NCI-H1105 (cell line): ENCODE results near the gene RBM33.
"Not testable (repeated sequence)": the region's sequence is repeated elsewhere in the genome, so short reads cannot be mapped to it uniquely, and the experiment has no call there.

Source experiments
- DNase-seq: peaks from one replicate; lab custom pipeline; 2025; lab: John Stamatoyannopoulos, UW

The RBM33 gene

DNA sequence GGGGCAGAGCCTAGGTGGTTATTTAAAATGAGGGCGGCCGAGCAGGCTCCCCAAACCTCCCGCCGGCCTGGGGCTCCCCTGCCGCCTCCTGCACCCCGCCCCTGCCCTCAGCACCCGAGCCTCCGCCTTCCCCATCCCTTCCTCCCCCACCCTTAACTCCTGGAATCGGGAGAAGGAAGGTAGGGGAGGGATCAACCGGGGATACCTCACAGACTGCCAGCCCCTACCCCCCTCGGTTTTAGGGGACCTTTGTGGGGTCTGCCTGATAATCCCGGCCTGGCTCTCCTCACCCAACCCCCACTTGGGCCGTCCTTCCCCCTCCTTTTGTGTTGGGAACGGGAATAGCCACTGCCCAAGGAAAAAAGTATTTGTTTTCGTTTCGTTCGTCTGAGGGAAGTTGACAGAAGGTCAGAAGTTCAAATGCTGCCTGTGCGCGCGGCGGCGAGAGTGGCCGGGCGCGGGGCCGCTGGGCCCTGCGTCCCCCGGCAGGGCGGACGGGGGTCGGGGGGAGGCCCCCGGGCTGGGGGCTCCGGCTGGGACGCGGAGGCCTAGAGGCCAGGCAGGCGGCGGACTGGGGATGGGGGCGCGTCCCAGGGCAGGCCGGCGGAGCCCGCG is 165.0 kb downstream of the RBM33 start:
- no peak for DNase-seq

DNA sequence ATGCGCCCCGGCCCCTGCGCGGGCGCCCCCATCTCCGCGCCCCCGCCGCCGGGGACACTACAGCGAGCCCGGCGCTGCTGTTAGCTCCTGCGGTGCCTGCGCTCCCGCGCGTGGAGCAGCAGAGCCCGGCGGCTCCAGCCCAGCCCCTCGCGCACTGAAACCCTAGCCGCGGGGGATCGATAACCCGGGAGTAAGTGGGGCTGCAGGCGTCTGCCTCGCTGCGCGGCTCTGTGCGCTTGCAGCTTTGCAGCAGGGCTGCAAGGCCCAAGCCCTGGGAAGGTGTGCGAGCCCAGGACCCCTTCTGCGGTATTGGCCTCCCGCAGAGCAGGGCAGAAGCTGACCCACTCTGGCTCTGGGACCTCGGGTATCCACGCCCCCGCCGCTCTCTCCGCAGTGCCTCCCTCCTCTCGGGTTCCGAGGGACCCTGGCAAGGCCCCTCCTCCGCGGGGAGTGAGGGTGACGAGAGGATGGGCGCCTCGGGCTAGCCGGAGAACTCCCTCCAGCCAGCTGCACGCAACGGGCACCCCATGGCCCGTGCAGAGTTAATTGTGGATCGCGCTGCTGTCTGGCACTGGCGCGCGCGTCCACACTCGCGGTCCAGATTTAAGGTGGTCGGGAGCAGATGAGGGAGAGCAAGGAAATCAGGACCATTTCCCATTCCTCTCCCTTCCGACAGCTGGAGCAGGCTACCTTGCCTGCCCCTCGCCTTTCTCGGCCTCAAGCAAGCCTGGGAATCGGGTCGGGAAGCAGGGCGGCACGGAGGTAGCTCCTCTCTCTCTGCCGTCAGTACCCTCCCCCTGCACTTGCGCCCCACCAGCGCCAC is 165.7 kb downstream of the RBM33 start:
- no peak for DNase-seq

DNA sequence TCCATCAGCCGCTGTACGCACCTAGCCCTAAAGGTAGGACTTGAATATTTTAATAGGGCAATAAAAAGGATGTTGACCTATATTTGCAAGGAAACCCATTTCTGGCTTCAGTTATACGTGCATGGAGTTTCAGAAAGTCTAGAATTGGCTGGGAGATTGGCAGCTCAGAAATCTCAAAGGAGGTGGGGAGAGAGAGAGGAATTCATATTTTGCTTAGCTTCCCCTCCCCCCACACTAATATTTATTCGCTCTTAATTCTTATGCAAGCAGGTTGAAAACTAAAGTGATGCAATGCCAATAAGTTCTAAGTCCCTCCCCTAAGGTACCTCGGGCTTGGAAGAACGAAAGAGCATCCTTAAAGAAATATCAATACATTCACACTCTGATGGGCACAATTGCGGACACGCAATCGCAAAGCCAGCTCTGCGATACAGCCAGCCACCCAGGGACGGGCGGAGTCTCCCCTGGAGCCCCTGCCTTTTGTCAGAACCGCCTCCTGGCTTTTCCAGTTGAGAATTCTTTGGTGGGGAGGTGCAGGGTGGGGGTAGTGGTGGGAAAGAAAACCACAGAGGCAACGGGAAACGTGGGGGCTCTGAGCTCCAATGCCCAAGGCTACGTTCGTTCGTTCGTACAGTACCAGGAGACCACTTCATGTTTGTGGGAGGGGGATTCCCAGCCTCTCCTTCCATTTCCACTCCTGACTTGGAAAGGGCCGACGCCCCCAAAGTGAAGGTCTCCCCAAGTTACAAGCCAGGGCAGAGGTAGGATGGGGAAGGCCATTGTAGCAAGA is 166.5 kb downstream of the RBM33 start:
- DNase-seq = no peak

DNA sequence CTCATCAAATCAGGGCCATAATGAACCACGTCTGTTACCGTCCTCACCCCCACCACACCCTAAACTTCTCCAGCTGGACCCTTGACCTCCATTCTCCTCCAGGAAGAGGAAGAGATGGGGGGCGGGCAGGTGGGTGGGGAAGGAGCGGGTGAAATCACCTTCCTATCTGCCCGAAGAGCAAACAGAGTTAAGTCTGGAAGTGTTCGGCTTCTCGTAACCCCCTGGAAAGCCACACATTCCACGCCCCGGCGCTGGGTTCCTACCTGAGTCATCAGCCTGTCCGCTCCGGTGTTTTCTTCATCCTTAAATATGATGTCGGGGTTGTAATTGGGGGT is 167.1 kb downstream of the RBM33 start:
- DNase-seq = no peak

DNA sequence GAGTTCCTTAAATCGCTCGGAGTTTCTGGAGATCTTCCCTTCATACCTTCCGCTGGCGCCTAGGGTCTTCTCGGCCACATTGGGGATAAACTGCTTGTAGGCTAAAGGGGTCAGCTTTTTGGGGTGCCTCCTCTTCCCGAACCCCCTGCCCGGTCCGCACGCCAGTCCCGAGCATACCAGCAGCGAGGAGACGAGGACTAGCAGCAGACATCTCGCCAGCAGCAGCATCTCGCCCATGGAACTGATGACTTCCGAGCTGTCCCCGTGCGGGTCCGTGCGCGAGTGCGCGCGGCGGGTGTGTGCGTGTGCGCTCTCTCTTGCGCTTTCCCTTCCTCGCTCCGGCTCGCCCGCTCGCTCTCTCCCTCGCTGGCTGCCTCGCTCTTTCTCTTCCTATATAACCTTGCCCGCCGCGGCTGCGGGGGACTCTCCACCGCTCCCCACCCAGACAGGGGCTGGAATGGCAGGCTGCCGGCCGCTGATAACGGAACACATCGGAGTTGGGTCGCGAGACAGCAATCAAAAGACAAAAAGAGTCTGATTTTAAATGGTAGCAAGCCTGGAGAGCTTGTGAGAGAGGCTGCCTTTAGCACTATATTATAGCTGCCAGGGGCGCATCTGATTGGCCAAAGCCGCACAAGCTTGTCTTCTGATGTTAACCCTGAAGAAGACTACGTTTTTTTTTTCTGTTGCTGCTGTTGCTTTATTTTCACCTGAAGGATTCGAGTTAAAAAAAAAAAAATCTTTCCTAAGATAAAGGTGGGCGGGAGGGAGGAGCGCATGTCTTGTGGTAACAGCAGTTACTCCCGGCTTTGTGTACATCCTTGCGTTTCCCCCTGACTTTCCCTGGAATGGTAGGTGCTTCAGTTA is 167.7 kb downstream of the RBM33 start, which contains the start of gene SHH:
Gene SHH, minus strand, starts transcription at position 569 of the 867 bp plus-strand sequence. Its CDS starts 341 bp downstream, at position 228.
- no peak for DNase-seq

DNA sequence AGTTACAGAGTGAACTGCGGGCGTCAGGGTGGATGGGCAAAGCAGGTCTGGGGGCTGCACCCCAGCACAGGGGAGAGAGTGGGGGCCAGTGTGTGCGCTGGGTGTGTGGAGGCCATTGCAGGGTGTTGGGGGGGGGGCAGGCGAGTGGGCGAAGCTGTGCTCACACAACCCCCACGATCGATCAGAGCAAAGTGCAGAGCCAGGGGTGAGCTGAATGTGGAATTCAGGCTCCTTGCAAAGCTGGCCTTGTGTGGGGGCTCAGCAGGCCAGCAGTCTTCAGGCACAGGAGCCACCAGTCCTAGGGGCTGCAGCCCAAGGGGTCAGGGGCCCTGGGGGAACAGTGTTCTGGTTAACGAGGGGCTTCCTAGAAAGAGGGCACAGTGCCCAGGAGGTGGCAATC is 168.7 kb downstream of the RBM33 start:
- no peak for DNase-seq

DNA sequence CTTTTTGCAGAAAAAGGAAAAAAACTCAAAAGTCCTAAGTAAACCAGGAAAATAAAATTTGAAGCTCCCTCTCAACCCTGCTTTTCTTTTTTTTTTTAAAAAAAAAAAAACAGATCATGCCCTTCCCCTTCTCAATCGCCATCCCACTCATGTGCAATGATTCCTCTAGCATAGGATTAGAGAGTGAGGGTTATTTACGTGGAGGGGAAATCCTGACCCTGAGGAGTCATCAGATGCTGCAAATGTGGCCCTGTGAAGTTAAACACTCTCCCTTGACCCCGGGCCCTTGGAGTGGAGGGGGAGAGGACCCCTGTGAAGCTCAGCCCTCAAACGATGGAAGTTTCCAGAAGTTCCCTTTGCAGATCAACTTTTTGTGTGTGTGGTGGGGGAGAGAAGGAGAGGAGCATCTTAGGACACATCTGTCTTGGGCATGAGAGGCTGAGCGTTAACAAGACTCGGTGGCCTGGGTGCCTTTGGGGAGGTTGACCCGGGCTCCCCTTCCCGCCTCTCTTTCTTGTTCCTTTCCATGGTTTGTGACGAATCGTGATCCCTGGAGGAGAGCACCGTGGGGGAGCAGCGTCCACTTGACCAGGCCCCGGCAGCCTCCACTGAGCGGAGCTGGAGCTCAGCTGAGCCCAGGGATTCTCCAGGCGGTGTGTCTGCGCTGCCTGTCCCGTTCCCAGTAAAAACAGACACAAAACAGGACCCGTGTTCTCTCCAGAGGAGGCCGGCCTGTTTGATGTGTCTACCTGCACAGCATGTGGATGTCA is 169.3 kb downstream of the RBM33 start:
- DNase-seq = no peak

DNA sequence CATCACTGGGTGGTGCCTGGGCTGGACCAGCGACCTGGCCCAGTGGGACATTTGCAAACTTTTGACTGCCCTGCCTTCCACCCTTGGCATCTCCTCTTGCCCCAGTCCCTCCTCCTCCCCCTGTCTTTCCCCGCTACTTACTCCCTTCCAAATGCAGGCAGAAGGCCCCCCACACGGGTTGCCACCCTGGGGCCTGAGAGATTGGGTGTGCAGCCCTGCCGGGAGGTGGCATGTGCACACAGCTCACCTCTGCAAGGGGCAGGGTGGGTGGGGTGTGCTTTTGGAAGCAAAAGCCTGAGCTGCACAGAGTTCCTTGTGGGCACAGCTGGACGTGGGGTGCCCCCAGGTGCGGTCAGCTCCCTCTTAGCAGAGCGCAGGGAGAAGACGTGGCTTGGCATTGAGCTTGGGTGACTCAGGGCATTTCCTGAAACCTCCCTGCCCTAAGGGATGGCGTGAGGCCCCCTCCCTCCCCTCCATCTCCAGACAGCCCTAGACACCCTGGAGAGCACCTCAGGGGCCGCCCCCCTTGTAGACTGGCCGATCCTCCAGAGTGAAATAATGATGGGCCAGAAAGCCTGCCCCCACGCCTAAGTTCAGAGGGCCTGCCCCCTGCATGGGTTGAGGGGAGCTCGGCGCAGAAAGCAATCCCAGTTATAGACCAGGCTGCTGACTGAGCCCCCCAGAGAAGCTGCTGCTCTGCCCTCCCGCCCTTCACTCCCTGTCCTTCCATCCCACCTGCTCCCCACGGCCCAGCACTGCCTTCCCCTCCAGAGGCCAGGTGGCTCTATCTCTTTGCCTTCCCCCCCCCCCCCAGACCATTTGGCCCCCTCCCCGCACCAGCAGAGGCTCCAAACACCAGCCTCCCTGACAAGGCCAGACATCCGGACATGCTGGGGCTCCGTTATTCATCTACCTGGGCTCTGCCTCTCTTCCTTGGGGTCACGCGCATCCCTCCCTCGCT is 170.1 kb downstream of the RBM33 start:
- DNase-seq = no peak

DNA sequence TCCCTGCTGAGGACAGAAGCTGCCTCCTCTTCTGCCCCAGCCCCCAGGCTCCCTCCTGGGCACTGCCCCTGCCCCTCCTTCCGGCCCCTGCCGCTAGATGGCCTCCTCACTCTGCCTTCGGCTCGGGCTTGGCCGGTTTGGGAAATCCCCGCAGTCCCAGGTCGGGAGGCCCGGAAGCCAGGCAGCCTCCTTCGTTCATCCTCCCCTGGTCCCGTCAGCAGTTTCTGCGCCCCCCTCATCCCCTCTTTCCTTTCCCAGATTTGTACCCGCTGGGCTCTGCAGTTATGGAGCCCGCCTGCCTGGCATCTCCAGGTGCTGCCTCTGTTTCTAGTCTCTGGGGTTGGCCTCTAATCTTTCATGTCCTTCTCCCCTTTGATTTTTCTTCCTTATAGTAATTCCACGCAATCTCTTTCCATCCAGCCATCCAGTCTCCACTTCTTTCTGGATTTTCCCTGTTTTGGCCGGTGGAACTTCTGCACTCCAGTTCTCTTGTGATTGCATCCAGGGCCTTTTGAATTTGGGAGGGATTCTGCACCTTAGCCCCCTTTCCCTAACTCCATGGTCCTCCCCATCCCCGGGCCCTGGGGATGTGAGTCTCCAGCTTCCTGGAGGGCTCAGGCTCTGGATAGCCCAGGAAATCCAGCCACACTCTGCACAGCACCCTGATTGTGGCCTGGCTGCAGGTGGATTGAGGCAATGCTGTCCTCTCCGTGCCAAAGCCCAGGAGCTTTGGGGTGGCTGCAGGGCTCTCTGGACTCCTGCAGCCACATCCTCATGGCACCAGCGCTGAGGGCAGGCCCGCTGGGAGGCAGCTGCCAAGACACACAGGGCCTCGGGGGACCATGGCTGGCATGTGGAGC is 171.1 kb downstream of the RBM33 start:
- DNase-seq = no peak

DNA sequence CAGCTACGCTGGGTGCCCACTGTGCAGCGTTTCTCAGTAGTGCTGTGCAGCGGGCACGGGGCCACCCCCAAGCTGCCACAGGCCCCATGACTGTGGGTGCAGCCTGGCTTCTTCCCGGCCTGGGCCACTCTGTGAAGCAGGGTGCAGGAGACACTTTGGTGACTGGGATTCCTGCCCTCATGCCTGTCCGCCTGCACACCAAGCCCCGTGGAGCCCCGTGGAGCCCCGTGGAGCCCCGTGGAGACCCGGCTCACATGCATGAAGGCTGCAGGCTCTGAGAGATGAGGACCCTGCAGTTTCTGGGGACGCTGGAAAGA is 171.7 kb downstream of the RBM33 start:
- no peak for DNase-seq

DNA sequence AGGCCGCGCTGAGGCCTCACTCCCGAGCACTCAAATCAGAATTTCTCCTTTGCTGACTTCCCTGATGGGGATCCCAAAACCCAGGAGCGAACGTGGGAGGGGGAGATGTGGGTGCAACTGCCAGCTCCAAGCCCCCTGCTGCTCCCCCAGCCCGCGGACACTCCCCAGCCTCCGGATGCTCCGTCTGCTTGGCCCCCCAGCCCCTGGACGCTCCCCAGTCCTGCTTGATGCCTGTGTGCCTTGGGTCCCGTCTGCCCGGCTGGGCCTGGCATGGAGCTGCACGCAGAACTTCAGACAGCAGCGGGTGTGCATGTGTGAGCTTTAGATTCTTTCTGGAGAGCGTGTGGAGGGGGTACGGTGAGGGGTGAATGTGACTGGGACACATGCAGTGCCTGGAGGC is 172.5 kb downstream of the RBM33 start:
- no peak for DNase-seq

DNA sequence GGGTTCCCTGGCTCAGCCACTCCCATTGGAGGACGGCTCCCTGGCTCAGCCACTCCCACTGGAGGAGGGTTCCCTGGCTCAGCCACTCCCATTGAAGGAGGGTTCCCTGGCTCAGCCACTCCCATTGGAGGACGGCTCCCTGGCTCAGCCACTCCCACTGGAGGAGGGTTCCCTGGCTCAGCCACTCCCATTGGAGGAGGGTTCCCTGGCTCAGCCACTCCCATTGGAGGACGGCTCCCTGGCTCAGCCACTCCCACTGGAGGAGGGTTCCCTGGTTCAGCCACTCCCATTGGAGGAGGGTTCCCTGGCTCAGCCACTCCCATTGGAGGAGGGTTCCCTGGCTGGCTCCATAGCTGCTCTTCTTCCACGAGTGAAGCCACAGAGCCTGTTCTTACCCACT is 173.1 kb downstream of the RBM33 start:
- DNase-seq = not testable (repeated sequence)

DNA sequence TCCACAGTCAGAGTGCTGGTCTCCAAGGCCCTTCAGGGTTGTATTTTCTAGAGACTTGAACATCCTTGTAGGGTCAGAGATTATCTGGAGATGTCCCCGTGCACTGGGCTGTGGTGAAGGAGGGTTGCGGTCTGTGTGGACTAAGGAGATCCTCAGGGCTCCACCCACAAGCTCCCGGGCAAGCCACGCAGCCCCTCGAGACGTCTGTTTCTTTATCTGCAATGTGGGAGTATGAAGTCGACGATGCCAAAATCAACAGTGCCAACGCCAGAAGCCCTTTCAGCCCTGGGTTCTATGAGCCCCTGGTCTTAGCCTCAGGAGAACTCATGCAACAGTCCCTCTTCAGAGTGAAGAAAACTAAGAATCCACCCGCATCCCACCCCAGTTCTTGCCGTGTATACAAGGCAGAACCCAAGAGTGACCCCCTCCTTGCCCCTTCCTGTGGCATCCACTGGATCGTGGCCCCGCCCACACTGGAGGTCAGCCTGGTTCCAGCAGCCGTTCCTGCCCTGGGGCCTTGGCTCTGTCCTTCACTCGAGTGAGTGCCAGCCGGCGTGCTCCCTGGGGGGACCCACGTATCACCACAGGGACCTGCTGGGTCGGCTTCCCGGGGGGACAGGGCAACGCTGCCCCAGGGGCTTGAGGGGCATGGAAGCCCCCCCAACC is 173.8 kb downstream of the RBM33 start:
- DNase-seq = no peak

DNA sequence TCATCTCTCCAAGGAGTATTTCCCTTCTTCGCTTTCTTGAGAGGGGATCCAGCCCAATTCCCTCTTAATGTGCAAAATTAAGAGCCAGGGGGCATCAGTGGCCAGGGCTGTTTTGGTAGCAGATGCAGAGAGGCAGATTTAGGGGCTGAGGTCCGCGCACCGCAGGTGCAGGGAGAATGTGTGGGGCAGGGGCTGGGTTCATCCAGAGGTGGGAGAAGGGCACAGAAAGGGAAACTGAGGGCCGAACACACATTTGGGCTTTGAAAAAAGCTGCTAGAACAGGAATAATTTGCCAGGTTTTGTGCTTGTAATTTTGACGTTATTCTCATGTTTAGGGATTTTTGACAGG is 174.3 kb downstream of the RBM33 start:
- DNase-seq = no peak

DNA sequence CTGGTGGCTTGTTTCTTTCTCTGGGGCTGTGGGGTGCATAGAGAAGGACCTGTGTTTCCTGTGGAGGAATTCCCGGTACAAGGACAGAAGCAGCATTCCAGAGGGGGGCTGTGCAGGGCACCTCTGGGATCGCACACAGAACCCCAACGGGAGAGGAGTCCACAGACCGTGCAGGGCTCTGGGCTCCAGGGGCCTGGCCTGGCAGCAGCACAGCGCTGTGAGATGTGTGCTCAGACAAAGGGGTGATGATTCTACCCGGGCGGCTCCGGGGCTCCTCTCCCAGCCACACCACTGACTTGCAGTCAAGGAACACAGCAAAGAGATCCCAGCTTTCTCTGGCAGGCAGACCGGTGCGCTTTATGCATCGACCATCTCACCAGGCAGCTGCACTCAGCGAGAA is 174.7 kb downstream of the RBM33 start:
- no peak for DNase-seq

DNA sequence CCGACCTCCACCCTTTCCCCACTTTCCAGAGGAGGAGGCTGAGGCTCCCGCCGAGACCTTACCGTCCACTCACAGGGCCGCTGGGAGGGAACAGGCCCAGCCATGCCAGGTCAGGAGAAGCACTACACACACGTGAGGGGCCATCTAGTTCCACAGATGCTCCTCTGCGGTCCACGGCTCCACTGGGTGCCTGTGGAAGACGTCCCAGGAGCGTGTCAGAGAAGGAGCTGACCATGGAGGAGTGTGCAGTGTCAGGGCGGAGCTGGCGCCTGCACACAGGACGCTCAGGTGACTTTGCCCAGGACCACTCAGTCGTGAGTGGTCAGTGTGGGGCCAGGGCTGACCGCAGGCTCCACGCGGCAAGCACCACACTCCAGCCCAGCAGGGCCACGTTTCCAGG is 175.8 kb downstream of the RBM33 start:
- DNase-seq = no peak

DNA sequence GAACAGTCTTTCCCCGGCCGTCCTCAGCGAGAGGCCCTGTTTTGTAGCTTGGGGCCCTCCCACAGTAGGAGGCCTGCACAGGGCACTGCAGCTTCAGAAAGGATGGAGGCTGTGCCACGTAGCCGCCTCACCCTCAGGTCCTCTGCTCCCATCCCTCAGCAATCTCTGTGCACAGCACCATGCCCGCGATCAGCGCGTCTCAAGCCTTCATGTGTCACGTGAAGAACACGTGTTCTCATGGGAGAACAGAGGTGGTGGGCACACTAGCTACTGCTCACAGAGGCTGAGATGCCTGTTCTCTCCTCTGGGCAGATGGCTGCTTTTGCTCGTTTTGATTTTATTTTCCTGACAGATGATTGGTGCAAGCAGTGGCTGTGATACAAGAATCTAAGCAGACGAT is 176.3 kb downstream of the RBM33 start:
- no peak for DNase-seq

DNA sequence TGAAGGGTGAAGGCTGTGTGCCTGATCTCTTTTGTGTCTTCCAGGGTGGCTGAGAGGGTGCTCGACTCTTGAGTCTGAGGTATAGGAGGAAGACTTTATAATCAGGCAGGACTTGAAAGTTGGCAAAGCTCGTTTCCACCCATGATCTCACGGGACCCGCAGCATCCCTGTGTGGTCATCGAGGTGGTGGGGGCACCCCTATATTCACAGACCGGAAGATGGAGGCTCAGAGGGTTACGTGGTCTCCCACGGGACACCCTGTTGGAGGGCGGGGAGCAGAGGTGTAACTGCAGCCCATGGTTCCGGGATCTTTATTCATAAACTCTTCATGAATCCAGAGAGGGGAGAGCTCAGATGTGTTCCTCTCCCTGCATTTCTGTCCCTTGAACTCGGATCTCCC is 177.4 kb downstream of the RBM33 start:
- no peak for DNase-seq
